ENCODE results near the gene MCC.

Gene MCC

DNA sequence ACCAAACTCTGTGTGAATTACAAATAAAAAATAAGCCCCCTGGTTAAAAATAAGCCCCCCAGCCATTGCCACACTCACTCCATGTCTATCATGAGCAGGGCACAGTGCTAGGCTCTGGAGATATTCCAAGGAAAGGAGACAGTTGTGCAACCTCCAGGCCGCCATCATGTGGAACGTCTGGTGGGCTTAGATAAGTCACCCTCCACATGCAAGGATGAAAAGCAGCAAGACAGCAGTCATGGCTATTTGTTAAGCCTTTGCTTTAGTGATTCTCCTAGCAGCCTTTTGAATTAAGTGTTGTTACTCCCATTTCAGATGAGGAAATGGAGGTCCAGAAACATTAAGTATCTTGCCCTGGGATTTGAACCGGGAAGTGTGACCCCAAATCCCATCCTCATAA lies 416.9 kb downstream of the MCC start:
- TF ChIP-seq CTCF (IDR thresholded peaks at IDR 0.05; ENCODE audit: extremely low read depth, insufficient read depth, missing control alignments): no peak
- in situ Hi-C loops (cut with MboI; ENCODE audit: low pct_unique_long_range_greater_than_20kb, low sequenced_read_pairs, unreplicated experiment): no loop called here

GRCh38 chr5:113070901-113071300 lies 417.4 kb downstream of the MCC start:
- TF ChIP-seq CTCF (IDR thresholded peaks at IDR 0.05; ENCODE audit: extremely low read depth, insufficient read depth, missing control alignments): no peak
- no peak for DNase-seq (ENCODE audit: low spot score)
- in situ Hi-C loops (cut with MboI; ENCODE audit: low pct_unique_long_range_greater_than_20kb, low sequenced_read_pairs, unreplicated experiment): no loop called here

More for the DNA sequence above, 416.9 kb downstream of the MCC start:
- no peak for DNase-seq (ENCODE audit: low spot score)

- no peak for DNase-seq (ENCODE audit: low spot score)
- in situ Hi-C loops (cut with MboI; ENCODE audit: low pct_unique_long_range_greater_than_20kb, low sequenced_read_pairs, unreplicated experiment): no loop called here
- TF ChIP-seq CTCF (IDR thresholded peaks at IDR 0.05; ENCODE audit: extremely low read depth, insufficient read depth, missing control alignments): no peak
These were observed 419.7 kb downstream of the MCC start for GRCh38 chr5:113068559-113068958.

DNA sequence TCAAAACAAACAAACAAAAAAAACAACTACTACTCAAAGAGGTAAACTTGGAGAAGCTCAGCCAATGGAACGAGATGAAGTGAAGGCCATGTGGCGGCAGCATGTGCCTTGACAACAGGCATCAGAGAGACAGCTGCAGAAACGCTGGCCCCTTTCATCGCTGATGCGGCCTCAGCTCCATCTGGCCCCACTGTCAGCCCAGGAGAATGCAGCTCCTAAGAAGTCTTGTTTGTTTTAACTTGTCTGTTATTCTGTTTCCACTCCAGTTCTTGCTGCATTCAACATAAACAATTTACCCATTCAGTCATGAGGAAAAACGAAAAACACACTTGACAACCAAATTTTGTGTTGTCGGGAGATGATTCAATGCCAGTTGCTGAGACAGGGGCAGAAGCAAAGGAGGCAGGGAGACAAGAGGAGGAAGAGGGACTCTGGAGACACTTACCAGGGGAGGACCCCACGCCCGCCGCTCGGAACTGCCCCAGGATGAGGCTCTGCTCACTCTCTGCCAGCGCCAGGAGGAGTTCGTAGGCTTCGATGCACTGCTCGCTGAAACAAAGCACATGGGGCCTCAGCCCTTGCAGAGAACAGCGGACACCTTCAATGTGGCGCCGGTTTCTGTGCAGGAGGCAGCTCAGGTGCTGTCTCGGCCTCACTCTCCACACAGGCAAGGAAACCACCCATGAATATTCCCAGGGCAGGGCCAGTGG lies 420.5 kb downstream of the MCC start:
- in situ Hi-C loops (cut with MboI; ENCODE audit: low pct_unique_long_range_greater_than_20kb, low sequenced_read_pairs, unreplicated experiment): no loop called here
- no peak for TF ChIP-seq CTCF (IDR thresholded peaks at IDR 0.05; ENCODE audit: extremely low read depth, insufficient read depth, missing control alignments)
- no peak for DNase-seq (ENCODE audit: low spot score)

DNA sequence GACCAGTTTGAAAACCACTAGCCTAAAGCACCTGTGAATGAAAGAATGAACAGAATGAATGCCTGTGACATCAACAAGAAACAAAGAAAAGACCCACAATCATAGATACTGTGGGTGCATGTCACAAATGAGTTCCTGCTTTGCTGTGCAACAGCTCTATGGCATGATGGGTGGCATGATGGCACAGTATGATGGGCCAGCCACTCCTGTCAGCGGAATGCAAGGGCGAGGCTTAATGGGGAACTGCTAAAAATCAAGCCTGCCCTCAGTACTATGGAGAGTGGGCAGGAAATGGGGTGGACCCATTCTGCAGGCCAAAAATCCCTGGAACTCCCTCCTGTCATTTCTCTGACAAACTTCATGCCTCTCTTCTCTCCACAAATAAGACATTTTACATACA lies 422.6 kb downstream of the MCC start:
- in situ Hi-C loops (cut with MboI; ENCODE audit: low pct_unique_long_range_greater_than_20kb, low sequenced_read_pairs, unreplicated experiment): no loop called here
- no peak for TF ChIP-seq CTCF (IDR thresholded peaks at IDR 0.05; ENCODE audit: extremely low read depth, insufficient read depth, missing control alignments)
- DNase-seq (ENCODE audit: low spot score): no peak

DNA sequence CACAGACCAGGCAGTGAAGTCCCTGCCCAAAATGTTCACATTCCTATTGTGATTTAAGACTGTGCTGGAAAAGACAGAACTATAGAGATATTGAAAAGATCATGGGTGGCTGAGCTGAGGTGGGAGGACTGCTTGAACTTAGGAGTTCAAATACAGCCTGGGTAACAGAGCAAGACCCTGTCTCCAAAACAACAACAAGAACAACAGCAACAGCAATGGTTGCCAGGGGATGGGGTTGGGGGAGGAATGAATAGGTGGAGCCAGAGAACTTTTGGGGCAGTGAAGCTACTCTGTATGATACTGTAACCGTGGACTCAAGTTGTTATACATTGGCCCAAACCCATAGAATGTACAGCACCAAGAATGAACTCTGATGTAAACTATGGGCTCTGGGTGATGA lies 423.4 kb downstream of the MCC start:
- TF ChIP-seq CTCF (IDR thresholded peaks at IDR 0.05; ENCODE audit: extremely low read depth, insufficient read depth, missing control alignments): no peak
- in situ Hi-C loops (cut with MboI; ENCODE audit: low pct_unique_long_range_greater_than_20kb, low sequenced_read_pairs, unreplicated experiment): no loop called here

More for the DNA sequence above, 423.4 kb downstream of the MCC start:
- no peak for DNase-seq (ENCODE audit: low spot score)
